PC-3 (cell line): Measurements from ENCODE around the gene CCNY. TPM values are rescaled to one million over a fixed set of nuclear protein-coding genes. Genes with fewer than 3 reads are reported as not detected.
A peak's percentile ranks its signal among the peaks of the same experiment; 100 is the strongest.

Source experiments
- ATAC-seq: fragments of 200-7000 bp; cut with Tn5 transposase; 2 replicates; pipeline ENCODE4 v1.9.1; 2020; ENCODE audit warnings: mild to moderate bottlenecking, moderate library complexity
- BruUV-seq: library from RNA; stranded (reverse); fragments of 400-500 nt; replicated peaks from 2 replicates; lab custom pipeline; 2021; lab: Mats Ljungman, UMichigan
- CTCF ChIA-PET: fragments of 300-600 bp; sonication (Branson Sonifier 250); formaldehyde crosslinking; loops from one replicate; lab custom pipeline; 2022; ENCODE audit warnings: antibody characterized with exemption; lab: Charles Lee
- POLR2A ChIA-PET: fragments of 300-600 bp; sonication (Branson Sonifier 250); formaldehyde crosslinking; loops from one replicate; lab custom pipeline; 2022; ENCODE audit warnings: antibody characterized with exemption; ENCODE audit not compliant: unreplicated experiment; lab: Charles Lee
- DNase-seq: peaks from one replicate; pipeline ENCODE4 v3.0.0-alpha.2; 2015
- H2AFZ ChIP-seq: fragments of 300-600 bp; sonication (generic); 2 replicates; pipeline ENCODE4 v1.6.0; 2016; ENCODE audit warnings: antibody characterized with exemption, low read length
- H3F3A ChIP-seq: fragments of 300-600 bp; sonication (generic); one replicate; pipeline ENCODE4 v1.6.0; 2017; ENCODE audit warnings: antibody characterized with exemption, low read length, control low read depth, mild to moderate bottlenecking; ENCODE audit not compliant: unreplicated experiment
- H3K27ac ChIP-seq: fragments of 300-600 bp; sonication (generic); 2 replicates; pipeline ENCODE4 v1.5.1; 2016; ENCODE audit warnings: mild to moderate bottlenecking, low read length
- H3K27me3 ChIP-seq: fragments of 300-600 bp; sonication (generic); 2 replicates; pipeline ENCODE4 v1.6.1; 2016; ENCODE audit warnings: low read length, mixed read lengths
- H3K36me3 ChIP-seq: fragments of 300-600 bp; sonication (generic); 2 replicates; pipeline ENCODE4 v1.6.1; 2016; ENCODE audit warnings: low read depth, mixed run types, low read length, mixed read lengths
- H3K4me1 ChIP-seq: fragments of 300-600 bp; sonication (generic); 2 replicates; pipeline ENCODE4 v1.5.1; 2016; ENCODE audit warnings: low read length; ENCODE audit not compliant: insufficient read depth
- H3K4me2 ChIP-seq: fragments of 300-600 bp; sonication (generic); 2 replicates; pipeline ENCODE4 v1.6.0; 2016; ENCODE audit warnings: low read length
- H3K4me3 ChIP-seq: fragments of 300-600 bp; sonication (generic); 2 replicates; pipeline ENCODE4 v1.5.1; 2016; ENCODE audit warnings: mild to moderate bottlenecking, low read length, mixed read lengths
- H3K79me2 ChIP-seq: fragments of 300-600 bp; sonication (generic); 2 replicates; pipeline ENCODE4 v1.6.1; 2017; ENCODE audit warnings: low read length, mixed read lengths
- H3K9ac ChIP-seq: fragments of 300-600 bp; sonication (generic); 2 replicates; pipeline ENCODE4 v1.6.0; 2016; ENCODE audit warnings: mild to moderate bottlenecking, low read length
- H3K9me2 ChIP-seq: fragments of 300-600 bp; sonication (generic); replicated peaks from 2 replicates; pipeline ENCODE4 v1.6.1; 2016; ENCODE audit warnings: mixed run types, low read length, mixed read lengths
- H3K9me3 ChIP-seq: fragments of 300-600 bp; sonication (generic); 2 replicates; pipeline ENCODE4 v1.6.1; 2016; ENCODE audit warnings: low read length, mixed read lengths
- H4K20me1 ChIP-seq: fragments of 300-600 bp; sonication (generic); 2 replicates; pipeline ENCODE4 v1.6.1; 2016; ENCODE audit warnings: low read length, mixed read lengths
- CTCF ChIP-seq: fragments of 300-600 bp; sonication (generic); conservative IDR thresholded peaks from 2 replicates; pipeline ENCODE4 v1.5.1; 2017; ENCODE audit warnings: antibody characterized with exemption, low read depth, mild to moderate bottlenecking, low read length
- EZH2 ChIP-seq: fragments of 300-600 bp; sonication (generic); IDR thresholded peaks from one replicate; pipeline ENCODE4 v1.6.1; 2017; ENCODE audit warnings: antibody characterized with exemption, mild to moderate bottlenecking, low read length; ENCODE audit not compliant: unreplicated experiment
- EZH2phosphoT487 ChIP-seq: fragments of 300-600 bp; sonication (generic); IDR thresholded peaks from 2 replicates; pipeline ENCODE4 v1.6.1; 2018; ENCODE audit warnings: mild to moderate bottlenecking, antibody characterized with exemption, low read length, borderline replicate concordance
- intact Hi-C: fragments of 100-400 bp; cut with micrococcal nuclease; formaldehyde crosslinking; loops from 2 replicates; pipeline ENCODE4 v1.9.0; 2023
- total RNA-seq: library from RNA; depleted of rRNA; stranded (reverse); fragments of >200 nt; gene quantifications from 2 replicates; pipeline ENCODE4 v1.2.3, GENCODE V29; 2014

CCNY gene
- total RNA-seq, 1 experiment from 2014 or later: 146 TPM

GRCh38 chr10:35460852-35461460 lies 124.6 kb downstream of the CCNY start:
- Histone ChIP-seq H2AFZ (no peak overlapping the region), H3K27ac (no peak overlapping the region), H3K4me3 (no peak overlapping the region), H3F3A (no peaks in the 10 kb centered on the region), H4K20me1 (peaks cover 45% of the 10 kb centered on the region), H3K9me2 (no peaks in the 10 kb centered on the region), H3K9me3 (no peaks in the 10 kb centered on the region), H3K4me1 (0 out of 2 replicates have a peak, but pooled peaks cover 5% of the 10 kb centered on the region), H3K27me3 (no peaks in the 10 kb centered on the region), H3K9ac (no peak overlapping the region), H3K36me3 (no peaks in the 10 kb centered on the region), H3K79me2 (peaks cover 98% of the 10 kb centered on the region), H3K4me2 (no peak overlapping the region)
- POLR2A ChIA-PET: no interaction called here
- ATAC-seq (peak; percentile 6), DNase-seq (no peak)
- intact Hi-C loops: no loop called here
- CTCF ChIA-PET: no interaction called here
- TF ChIP-seq EZH2 (no peak), EZH2phosphoT487 (no peak), CTCF (no peak)
- BruUV-seq: no TSS peak

- Histone ChIP-seq H3K9ac (no peak overlapping the region), H3K4me2 (no peak overlapping the region), H3K27me3 (no peaks in the 10 kb centered on the region), H3K9me2 (no peaks in the 10 kb centered on the region), H3K79me2 (peaks cover 98% of the 10 kb centered on the region), H2AFZ (no peak overlapping the region), H3K27ac (no peak overlapping the region), H3K36me3 (no peaks in the 10 kb centered on the region), H3K4me1 (0 out of 2 replicates have a peak, but pooled peaks cover 5% of the 10 kb centered on the region), H3K4me3 (no peak overlapping the region), H3K9me3 (no peaks in the 10 kb centered on the region), H3F3A (no peaks in the 10 kb centered on the region), H4K20me1 (peaks cover 50% of the 10 kb centered on the region)
- intact Hi-C loops: no loop called here
- no peak for TF ChIP-seq EZH2phosphoT487
- no peak for TF ChIP-seq CTCF
- TF ChIP-seq EZH2: no peak
- no TSS peak for BruUV-seq
- ChIA-PET CTCF (interaction anchor here (0.6 kb wide), 1 partner anchor 38 kb away, joined by 3 read pairs; no protein-coding TSS in a partner anchor), POLR2A (no interaction called here)
- no peak for ATAC-seq
- no peak for DNase-seq
Observed at GRCh38 chr10:35462491-35462934, 126.2 kb downstream of the CCNY start.

- CTCF ChIA-PET: interaction anchor here (0.6 kb wide), 1 partner anchor 223 kb away, joined by 4 read pairs; no protein-coding TSS in a partner anchor
- H3K9me2 ChIP-seq: no peaks in the 10 kb centered on the region
- intact Hi-C loops: no loop called here
Observed at GRCh38 chr10:35463105-35463867, 127.0 kb downstream of the CCNY start.

More at GRCh38 chr10:35463105-35463867, 127.0 kb downstream of the CCNY start:
- Histone ChIP-seq H4K20me1 (peaks cover 57% of the 10 kb centered on the region), H3K36me3 (no peaks in the 10 kb centered on the region), H3K79me2 (peaks cover 99% of the 10 kb centered on the region), H3F3A (no peaks in the 10 kb centered on the region), H2AFZ (no peak overlapping the region), H3K4me3 (no peak overlapping the region), H3K9me3 (no peaks in the 10 kb centered on the region), H3K4me1 (0 out of 2 replicates have a peak, but pooled peaks cover 5% of the 10 kb centered on the region), H3K27me3 (no peaks in the 10 kb centered on the region), H3K27ac (no peak overlapping the region), H3K9ac (no peak overlapping the region), H3K4me2 (no peak overlapping the region)
- no peak for DNase-seq
- POLR2A ChIA-PET: no interaction called here
- TF ChIP-seq EZH2 (no peak), CTCF (no peak), EZH2phosphoT487 (no peak)
- ATAC-seq: no peak
- no TSS peak for BruUV-seq
